Measurements from ENCODE around the gene FILIP1.

The FILIP1 gene

DNA sequence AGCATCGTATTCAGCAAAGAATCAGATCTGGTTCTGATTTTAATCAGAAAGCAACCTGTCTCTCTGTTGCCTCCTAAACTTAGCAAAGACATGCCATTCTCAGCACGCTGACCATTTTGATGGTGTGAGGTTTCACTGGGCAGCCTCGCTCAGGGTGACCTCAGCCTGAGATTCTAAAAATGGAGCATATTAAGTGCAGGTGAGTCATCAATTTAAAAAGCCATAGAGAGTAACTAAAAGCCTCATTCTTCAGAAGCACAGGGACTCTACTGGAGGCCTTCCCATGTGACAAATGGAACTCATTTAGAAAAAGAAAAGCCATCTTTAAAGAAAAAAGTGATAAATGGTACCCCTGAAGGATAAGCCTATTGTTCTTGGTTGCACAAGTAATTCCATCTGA, 91.3 kb downstream of the FILIP1 start:
- H3K4me3 ChIP-seq (replicated peaks; ENCODE audit: insufficient read depth, low read length), result no peak overlapping the region
- no peak for DNase-seq (ENCODE audit: low read depth in 1 of 2, low spot score in 1 of 2)
- H3K27ac ChIP-seq (replicated peaks), result no peak overlapping the region
- TF ChIP-seq CTCF (IDR thresholded peaks at IDR 0.05; ENCODE audit: insufficient read depth, low read length) (no peak), POLR2AphosphoS5 (IDR thresholded peaks at IDR 0.05; ENCODE audit: low read depth) (no peak), SPI1 (IDR thresholded peaks at IDR 0.05; ENCODE audit: borderline replicate concordance, low read depth) (no peak), GABPA (IDR thresholded peaks at IDR 0.05; ENCODE audit: low read depth) (no peak)
- TF ChIP-seq, protein P1, sequence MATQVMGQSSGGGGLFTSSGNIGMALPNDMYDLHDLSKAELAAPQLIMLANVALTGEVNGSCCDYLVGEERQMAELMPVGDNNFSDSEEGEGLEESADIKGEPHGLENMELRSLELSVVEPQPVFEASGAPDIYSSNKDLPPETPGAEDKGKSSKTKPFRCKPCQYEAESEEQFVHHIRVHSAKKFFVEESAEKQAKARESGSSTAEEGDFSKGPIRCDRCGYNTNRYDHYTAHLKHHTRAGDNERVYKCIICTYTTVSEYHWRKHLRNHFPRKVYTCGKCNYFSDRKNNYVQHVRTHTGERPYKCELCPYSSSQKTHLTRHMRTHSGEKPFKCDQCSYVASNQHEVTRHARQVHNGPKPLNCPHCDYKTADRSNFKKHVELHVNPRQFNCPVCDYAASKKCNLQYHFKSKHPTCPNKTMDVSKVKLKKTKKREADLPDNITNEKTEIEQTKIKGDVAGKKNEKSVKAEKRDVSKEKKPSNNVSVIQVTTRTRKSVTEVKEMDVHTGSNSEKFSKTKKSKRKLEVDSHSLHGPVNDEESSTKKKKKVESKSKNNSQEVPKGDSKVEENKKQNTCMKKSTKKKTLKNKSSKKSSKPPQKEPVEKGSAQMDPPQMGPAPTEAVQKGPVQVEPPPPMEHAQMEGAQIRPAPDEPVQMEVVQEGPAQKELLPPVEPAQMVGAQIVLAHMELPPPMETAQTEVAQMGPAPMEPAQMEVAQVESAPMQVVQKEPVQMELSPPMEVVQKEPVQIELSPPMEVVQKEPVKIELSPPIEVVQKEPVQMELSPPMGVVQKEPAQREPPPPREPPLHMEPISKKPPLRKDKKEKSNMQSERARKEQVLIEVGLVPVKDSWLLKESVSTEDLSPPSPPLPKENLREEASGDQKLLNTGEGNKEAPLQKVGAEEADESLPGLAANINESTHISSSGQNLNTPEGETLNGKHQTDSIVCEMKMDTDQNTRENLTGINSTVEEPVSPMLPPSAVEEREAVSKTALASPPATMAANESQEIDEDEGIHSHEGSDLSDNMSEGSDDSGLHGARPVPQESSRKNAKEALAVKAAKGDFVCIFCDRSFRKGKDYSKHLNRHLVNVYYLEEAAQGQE (IDR thresholded peaks at IDR 0.05; ENCODE audit: insufficient replicate concordance, low read depth), result no peak
- no peaks in the 10 kb centered on the region for H3K27me3 ChIP-seq (ENCODE audit: insufficient read depth, poor library complexity, severe bottlenecking)

DNA sequence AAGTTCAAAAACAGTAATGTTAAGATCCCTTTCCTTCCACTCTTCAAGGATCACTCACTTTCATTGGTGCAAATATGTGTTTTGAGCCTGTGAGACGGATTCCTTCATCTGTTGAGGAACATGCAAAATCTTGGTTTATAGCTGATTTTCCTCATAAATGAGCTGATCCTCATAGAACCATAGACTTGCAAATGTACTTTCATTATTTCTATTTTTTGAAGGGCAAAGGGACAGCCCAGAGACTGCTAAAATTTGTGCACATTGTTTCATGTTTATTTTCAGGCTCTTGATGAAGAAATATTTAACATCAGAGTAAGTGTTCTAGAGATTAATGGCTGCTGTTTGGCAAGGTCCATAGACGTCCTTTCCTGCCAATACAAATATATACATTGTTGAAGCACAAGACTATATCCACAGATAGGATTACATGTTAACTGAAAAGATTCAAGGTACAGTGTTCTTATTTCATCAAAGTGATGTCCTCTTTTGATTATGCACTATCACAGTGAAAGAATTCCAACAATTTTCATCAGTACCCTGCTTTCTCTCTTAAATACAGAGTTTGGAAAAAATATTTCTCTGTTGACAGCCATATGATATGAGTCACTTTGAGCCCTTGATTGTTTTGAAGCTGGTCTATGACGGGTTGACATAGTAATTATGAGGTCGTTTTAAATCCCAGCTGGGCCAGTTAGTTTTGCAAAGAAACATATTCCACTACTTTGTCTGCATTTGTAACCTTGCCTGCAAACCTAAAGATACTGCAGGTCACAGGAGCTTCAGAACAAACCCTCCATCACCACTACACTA, 95.7 kb downstream of the FILIP1 start:
- Histone ChIP-seq H3K4me3 (replicated peaks; ENCODE audit: insufficient read depth, low read length) (no peak overlapping the region), H3K27ac (replicated peaks) (no peak overlapping the region), H3K27me3 (ENCODE audit: insufficient read depth, poor library complexity, severe bottlenecking) (no peaks in the 10 kb centered on the region)
- no peak for DNase-seq (ENCODE audit: low read depth in 1 of 2, low spot score in 1 of 2)
- no peak for TF ChIP-seq GABPA (IDR thresholded peaks at IDR 0.05; ENCODE audit: low read depth)
- no peak for TF ChIP-seq POLR2AphosphoS5 (IDR thresholded peaks at IDR 0.05; ENCODE audit: low read depth)

DNA sequence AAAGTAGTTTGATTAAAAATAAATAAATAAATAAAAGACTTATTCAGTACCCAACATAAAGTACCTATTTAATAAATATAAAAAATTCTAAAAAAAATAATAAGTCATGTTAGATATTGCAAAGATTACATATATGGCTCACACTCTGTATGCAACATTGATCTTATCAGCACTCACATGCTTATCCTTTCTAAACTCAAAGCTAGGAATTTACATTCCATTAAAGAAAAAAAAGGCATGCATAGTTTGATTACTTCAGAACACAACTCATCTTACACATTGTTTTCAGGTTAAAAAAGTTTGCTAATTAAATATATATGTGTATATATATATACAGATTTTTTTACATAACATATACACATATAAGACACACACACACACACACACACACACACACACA, 96.4 kb downstream of the FILIP1 start:
- TF ChIP-seq CTCF (IDR thresholded peaks at IDR 0.05; ENCODE audit: insufficient read depth, low read length) (no peak), POLR2AphosphoS5 (IDR thresholded peaks at IDR 0.05; ENCODE audit: low read depth) (no peak), GABPA (IDR thresholded peaks at IDR 0.05; ENCODE audit: low read depth) (no peak), SPI1 (IDR thresholded peaks at IDR 0.05; ENCODE audit: borderline replicate concordance, low read depth) (no peak)
- TF ChIP-seq, protein P1 (IDR thresholded peaks at IDR 0.05; ENCODE audit: insufficient replicate concordance, low read depth), result no peak
- H3K27me3 ChIP-seq (ENCODE audit: insufficient read depth, poor library complexity, severe bottlenecking), result no peaks in the 10 kb centered on the region
- H3K4me3 ChIP-seq (replicated peaks; ENCODE audit: insufficient read depth, low read length), result no peak overlapping the region
- no peak for DNase-seq (ENCODE audit: low read depth in 1 of 2, low spot score in 1 of 2)
- no peak overlapping the region for H3K27ac ChIP-seq (replicated peaks)

GRCh38 chr6:75396005-75396800, 97.4 kb downstream of the FILIP1 start:
- no peak for DNase-seq (ENCODE audit: low read depth in 1 of 2, low spot score in 1 of 2)
- no peak overlapping the region for H3K4me3 ChIP-seq (replicated peaks; ENCODE audit: insufficient read depth, low read length)
- no peaks in the 10 kb centered on the region for H3K27me3 ChIP-seq (ENCODE audit: insufficient read depth, poor library complexity, severe bottlenecking)
- no peak overlapping the region for H3K27ac ChIP-seq (replicated peaks)
- TF ChIP-seq POLR2AphosphoS5 (IDR thresholded peaks at IDR 0.05; ENCODE audit: low read depth) (no peak), GABPA (IDR thresholded peaks at IDR 0.05; ENCODE audit: low read depth) (no peak), CTCF (IDR thresholded peaks at IDR 0.05; ENCODE audit: insufficient read depth, low read length) (no peak), SPI1 (IDR thresholded peaks at IDR 0.05; ENCODE audit: borderline replicate concordance, low read depth) (no peak)
- TF ChIP-seq, protein P1 (IDR thresholded peaks at IDR 0.05; ENCODE audit: insufficient replicate concordance, low read depth), result no peak

Data from HL-60 (cell line).